Measurements from ENCODE around the gene ADGRF5.

GRCh38 chr6:46828939-46829338 lies 92.8 kb downstream of the ADGRF5 start:
- TF ChIP-seq CTCF (IDR thresholded peaks at IDR 0.05; ENCODE audit: low read depth, low read length) (no peak), POLR2A (IDR thresholded peaks at IDR 0.05; ENCODE audit: extremely low read depth, insufficient read length) (no peak), MYC (IDR thresholded peaks at IDR 0.05; ENCODE audit: low read depth, low read length) (no peak)
